Measurements from ENCODE around the gene KCND3. TPM values are rescaled to one million over a fixed set of nuclear protein-coding genes. Genes with fewer than 3 reads are reported as not detected.

Gene KCND3
- total and polyA plus RNA-seq, 2 donors from 2014 or later: 1.2 to 12.6 TPM

GRCh38 chr1:111732718-111733117, 256.8 kb downstream of the KCND3 start:
- intact Hi-C loops (cut with DNase I): no loop called here
- H3K4me1 ChIP-seq (ENCODE audit: control insufficient read depth in 2 of 3, insufficient read depth in 2 of 3, low read depth in 1 of 3, low read length in 3 of 3): peaks cover 0 to 17% (median 15%) of the 10 kb centered on the region in 3 donors

GRCh38 chr1:111731956-111732355, 257.5 kb downstream of the KCND3 start:
- no peak overlapping the region for H3K27ac ChIP-seq (ENCODE audit: low read depth in 2 of 2, low read length in 2 of 2)
- H3K36me3 ChIP-seq (ENCODE audit: control insufficient read depth in 2 of 3, insufficient read depth in 3 of 3, low read length in 3 of 3): no peaks in the 10 kb centered on the region
- no peak overlapping the region for H3K4me3 ChIP-seq (ENCODE audit: low read length in 3 of 3)
- H3K9ac ChIP-seq (ENCODE audit: low read length in 3 of 3): no peak overlapping the region
- intact Hi-C loops (cut with DNase I): no loop called here
- DNase-seq: peak in 1 of 5 donors; percentile 13
- no peak for TF ChIP-seq CTCF (IDR thresholded peaks at IDR 0.05; ENCODE audit: borderline replicate concordance, extremely low read depth, insufficient read depth)
- H3K4me1 ChIP-seq (ENCODE audit: control insufficient read depth in 2 of 3, insufficient read depth in 2 of 3, low read depth in 1 of 3, low read length in 3 of 3): peaks cover 0 to 14% (median 11%) of the 10 kb centered on the region in 3 donors
- no peaks in the 10 kb centered on the region for H3K9me3 ChIP-seq (ENCODE audit: control insufficient read depth in 2 of 3, insufficient read depth in 1 of 3, low read length in 3 of 3)
- no peak for FAIRE-seq
- H3K27me3 ChIP-seq (ENCODE audit: control insufficient read depth, insufficient read depth, low read length): no peaks in the 10 kb centered on the region

More at GRCh38 chr1:111732718-111733117, 256.8 kb downstream of the KCND3 start:
- H3K9ac ChIP-seq (ENCODE audit: low read length in 3 of 3): no peak overlapping the region
- FAIRE-seq (no peak), DNase-seq (peak in 1 of 5 donors; percentile 18)
- no peak overlapping the region for H3K27ac ChIP-seq (ENCODE audit: low read depth in 2 of 2, low read length in 2 of 2)
- H3K36me3 ChIP-seq (ENCODE audit: control insufficient read depth in 2 of 3, insufficient read depth in 3 of 3, low read length in 3 of 3): no peaks in the 10 kb centered on the region
- H3K27me3 ChIP-seq (ENCODE audit: control insufficient read depth, insufficient read depth, low read length): no peaks in the 10 kb centered on the region
- H3K9me3 ChIP-seq (ENCODE audit: control insufficient read depth in 2 of 3, insufficient read depth in 1 of 3, low read length in 3 of 3): no peaks in the 10 kb centered on the region
- no peak for TF ChIP-seq CTCF (IDR thresholded peaks at IDR 0.05; ENCODE audit: borderline replicate concordance, extremely low read depth, insufficient read depth)
- H3K4me3 ChIP-seq (ENCODE audit: low read length in 3 of 3): no peak overlapping the region

- no peak overlapping the region for H3K9ac ChIP-seq (ENCODE audit: low read length in 3 of 3)
- TF ChIP-seq CTCF (IDR thresholded peaks at IDR 0.05; ENCODE audit: borderline replicate concordance, extremely low read depth, insufficient read depth): no peak
- FAIRE-seq (no peak), DNase-seq (peak in 2 of 5 donors; percentile 1 to 8)
- peaks cover 0 to 12% (median 10%) of the 10 kb centered on the region in 3 donors for H3K4me1 ChIP-seq (ENCODE audit: control insufficient read depth in 2 of 3, insufficient read depth in 2 of 3, low read depth in 1 of 3, low read length in 3 of 3)
- no peak overlapping the region for H3K4me3 ChIP-seq (ENCODE audit: low read length in 3 of 3)
- no peaks in the 10 kb centered on the region for H3K36me3 ChIP-seq (ENCODE audit: control insufficient read depth in 2 of 3, insufficient read depth in 3 of 3, low read length in 3 of 3)
- H3K27me3 ChIP-seq (ENCODE audit: control insufficient read depth, insufficient read depth, low read length): no peaks in the 10 kb centered on the region
- no peaks in the 10 kb centered on the region for H3K9me3 ChIP-seq (ENCODE audit: control insufficient read depth in 2 of 3, insufficient read depth in 1 of 3, low read length in 3 of 3)
- no peak overlapping the region for H3K27ac ChIP-seq (ENCODE audit: low read depth in 2 of 2, low read length in 2 of 2)
- intact Hi-C loops (cut with DNase I): no loop called here
Observed at GRCh38 chr1:111730706-111731105, 258.8 kb downstream of the KCND3 start.

All from kidney (tissue), 14 donors.